Stimulated activated CD8-positive, alpha-beta memory T cell treated with anti-CD3 and anti-CD28 coated beads, Interleukin-7, amount 100 ng/mL, for 48 hours (primary cell): ENCODE results near the gene DPEP3.
"Not testable (repeated sequence)": the region's sequence is repeated elsewhere in the genome, so short reads cannot be mapped to it uniquely, and the experiment has no call there.

Experiments used
- DNase-seq, 2 donors: peaks; one replicate each; pipeline ENCODE4 v3.0.0-alpha.2; 2020; ENCODE audit warnings: low read depth in 1 of 2; ENCODE audit errors: extremely low read depth in 1 of 2

DPEP3 gene

DNA sequence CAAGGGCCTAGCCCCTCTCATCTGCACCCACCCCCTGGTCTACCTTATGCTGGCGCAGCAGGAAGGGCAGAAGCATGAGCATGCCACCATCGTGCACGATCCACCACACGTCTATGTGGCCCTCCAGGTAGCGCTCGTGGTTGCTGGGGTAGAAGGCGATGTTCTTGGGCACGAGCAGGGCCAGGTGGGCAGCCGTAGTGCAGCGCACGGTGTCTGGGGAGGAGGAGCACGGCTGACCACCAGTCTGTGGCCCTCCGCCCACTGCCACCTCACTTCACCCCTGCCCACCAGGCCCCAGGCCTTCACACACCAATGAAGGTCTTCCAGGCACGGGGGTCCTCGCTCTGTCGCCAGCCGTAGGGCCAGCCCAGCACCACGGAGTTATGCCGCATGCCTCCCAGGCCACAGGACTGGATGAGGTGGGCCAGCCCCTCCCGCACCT is 34.1 kb downstream of the DPEP3 start:
- no peak for DNase-seq

DNA sequence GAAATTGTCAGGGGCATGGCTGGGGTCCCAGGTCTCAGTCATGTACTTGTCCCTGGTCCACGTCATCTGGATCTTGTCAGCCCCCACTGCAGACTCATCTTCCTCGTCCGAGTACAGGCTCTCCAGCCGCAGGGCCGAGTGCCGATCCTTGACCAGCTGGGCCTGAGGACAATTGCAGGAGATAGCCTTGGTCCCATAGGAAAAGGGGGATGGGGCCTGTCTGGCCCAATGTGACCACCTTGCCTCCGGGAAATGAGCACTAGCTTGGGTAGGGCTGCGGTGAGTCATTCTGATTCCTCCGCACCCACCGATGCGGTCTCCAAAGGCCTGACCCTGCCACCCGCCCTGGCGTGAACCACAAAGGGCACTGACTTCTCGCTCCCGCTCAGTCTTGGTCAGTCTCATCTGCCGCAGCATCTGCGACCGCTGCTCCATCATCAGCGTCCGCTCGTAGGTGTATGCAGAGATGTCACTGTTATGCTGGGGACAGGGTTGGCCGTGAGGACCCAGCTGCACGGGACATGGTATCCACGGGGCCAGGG is 34.8 kb downstream of the DPEP3 start:
- DNase-seq: no peak

DNA sequence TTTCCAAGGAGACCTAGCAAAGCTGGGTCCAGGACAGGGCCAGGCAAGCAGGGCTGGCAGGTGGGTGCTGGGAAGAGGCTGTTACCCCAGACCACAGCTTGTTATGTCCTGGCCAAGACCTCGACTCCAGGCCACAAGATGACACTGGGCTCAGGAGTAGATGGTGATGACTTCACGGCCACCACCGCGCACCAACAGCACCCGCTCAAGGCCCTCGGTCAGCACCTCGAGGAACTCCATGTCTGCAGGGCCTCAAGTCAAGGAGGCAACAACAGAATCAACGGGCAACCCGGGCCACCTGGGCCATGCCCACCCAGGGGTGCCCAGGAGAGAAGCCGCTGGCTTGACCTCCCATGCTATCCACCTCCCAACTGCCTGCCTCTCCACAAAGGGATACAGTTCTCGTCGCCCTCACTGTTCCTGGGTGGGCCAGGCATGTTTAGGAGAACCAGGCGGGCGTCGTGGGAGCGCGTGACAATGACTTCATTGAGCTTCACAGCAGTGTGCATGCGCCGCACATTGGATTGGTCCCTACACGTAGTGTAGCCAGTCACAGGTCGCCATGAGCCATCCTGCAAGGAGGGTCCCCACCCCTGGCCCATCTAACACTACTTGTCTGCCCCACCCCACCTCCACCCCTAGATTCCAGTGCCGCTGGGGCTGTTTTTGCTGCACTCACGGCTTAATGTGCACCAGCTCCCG is 35.5 kb downstream of the DPEP3 start:
- no peak for DNase-seq

DNA sequence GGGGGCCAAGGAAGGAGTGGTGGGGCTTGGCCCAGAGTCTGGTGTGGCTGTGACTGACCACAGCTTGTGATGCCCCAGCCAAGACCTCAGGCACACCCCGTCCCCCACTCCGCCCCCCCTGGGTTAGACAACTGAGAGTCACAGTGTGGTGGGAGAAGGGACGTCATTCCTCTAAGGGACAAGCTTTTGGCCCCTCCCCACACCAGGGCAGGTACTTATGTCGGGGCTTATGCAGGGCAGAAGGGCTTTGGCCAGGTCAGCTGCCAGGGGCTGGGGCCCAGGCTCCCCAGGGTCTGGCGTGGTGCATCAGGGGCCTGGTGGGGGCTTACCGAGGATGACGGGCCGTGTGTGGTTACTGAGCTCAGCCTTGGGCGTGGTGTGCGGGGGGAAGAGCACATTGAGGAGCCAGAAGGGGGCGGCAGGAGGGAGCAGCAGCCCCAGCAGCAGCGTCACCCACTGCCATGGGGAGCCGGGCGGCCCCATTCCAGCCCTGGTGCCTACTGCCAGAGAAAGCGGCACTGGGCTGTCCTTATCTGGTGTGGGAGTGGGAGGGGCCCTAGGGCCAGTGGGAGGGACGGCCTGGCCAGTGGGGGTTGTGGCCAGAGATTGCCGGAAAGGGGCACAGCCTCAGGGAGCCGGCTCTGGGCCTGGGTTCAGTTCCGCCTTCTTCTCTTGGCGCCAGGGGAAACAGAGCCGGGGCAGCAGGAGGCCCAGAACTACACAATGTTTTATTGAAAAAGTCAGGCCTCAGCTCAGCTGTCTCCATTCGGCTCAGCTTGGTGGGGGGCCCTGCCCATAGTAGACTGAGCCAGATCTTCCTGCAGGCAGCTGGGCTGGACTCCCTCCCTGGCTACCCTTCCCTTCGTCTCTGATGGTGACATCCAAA is 36.4 kb downstream of the DPEP3 start, which contains the start of gene LCAT:
TSS of gene LCAT (minus strand) at position 502 of the 886 bp plus-strand sequence. CDS start at position 483, 19 bp downstream.
- DNase-seq: no peak

DNA sequence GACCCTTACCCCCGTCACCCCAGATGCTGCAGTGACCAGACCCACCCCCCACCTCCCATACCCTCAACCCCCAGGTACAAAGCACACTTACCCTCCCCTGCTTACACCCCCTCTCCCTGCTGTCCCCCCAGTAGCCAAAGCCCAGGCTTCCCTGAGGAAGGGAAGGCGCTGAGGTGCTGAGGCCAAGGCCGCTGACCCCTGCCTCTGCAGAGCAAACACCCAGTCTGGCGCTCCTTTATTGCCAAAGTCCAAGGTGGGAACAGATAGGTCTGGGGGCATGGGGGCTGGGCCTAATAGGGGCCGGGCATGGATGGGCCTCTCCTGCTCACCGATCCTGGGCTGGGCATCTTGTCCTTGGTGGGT is 37.1 kb downstream of the DPEP3 start:
- no peak for DNase-seq

DNA sequence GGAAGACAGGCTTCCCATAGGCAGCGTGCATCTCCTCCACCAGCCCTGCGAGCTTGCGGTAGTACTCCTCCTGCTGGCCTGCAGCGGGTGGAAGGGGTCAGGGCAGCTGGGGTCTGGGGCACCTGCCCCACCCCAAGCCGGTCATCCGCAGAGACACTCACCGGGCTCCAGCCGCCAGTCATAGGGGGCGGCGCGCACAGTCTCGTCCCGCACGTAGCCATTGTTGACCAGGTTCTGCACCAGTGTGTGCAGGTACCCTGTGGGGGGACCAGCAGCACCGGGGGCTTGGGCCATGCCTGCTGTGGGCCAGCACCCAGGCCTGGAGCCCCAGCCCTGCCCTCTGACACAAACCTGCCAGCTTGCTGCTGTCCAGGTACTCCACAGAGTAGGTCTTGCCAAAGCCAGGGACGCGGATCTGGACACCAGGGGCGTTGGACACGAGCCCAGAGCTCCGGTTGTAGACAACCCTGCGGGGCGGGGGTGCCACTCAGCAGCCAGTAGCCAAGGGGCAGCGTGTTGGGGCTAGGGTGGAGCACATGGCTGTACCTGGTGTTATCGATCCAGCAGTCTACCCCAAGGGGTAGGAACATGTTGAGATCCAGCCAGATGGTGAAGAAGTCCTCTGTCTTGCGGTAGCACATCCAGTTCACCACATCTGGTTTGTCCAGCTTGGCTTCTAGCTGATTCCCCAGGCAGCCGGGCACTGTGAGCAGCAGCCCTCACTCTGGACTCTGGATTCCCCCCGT is 37.6 kb downstream of the DPEP3 start:
- DNase-seq: no peak

DNA sequence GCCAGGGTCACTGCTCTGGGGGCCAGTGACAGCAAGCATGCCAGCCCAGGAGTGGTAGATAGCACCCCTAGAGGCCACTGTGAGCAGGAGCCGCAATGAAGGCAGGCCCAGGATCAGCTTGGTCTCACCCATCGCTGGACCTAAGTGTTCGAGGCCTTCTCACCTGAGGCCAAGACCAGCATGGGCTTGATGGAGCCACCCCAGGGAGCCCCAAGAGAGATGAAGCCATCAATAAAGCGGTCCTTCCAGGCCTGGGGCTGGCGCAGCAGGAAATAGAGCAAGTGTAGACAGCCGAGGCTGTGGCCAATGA is 38.1 kb downstream of the DPEP3 start:
- DNase-seq: no peak

DNA sequence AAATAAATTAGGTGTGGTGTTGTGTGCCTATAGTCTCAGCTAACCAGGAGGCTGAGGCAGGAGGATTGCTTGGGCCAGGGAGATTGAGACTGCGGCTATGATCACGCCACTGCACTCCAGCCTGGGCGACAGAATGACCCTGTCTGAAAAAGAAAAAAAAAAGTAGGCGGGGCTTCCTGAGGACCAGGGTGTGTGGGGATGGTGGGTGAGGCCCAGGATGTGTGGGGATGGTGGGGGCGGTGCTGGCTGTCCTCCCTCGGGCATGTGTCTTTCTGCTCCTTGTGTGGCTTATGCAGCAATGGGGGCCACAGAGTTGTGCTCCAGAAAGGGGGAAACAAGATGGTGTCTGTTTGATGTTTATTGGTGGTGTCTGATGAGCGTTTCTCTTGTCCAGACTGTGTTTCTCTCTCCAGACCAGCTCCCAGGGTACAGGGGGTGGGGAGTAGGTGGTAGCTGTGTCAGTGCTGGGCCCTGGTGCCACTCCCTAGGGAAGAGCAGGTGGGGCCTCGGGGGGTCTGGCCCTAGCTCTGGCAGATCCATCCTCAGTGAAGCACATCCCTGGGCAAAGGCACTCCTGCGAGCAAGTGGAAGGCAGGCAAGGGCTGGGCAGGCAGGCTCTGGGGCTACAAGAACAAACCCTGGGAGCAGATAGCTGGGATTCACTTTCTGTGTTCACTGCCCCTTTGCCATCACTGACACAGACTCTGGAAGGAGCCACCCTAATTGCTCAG is 38.7 kb downstream of the DPEP3 start:
- no peak for DNase-seq

DNA sequence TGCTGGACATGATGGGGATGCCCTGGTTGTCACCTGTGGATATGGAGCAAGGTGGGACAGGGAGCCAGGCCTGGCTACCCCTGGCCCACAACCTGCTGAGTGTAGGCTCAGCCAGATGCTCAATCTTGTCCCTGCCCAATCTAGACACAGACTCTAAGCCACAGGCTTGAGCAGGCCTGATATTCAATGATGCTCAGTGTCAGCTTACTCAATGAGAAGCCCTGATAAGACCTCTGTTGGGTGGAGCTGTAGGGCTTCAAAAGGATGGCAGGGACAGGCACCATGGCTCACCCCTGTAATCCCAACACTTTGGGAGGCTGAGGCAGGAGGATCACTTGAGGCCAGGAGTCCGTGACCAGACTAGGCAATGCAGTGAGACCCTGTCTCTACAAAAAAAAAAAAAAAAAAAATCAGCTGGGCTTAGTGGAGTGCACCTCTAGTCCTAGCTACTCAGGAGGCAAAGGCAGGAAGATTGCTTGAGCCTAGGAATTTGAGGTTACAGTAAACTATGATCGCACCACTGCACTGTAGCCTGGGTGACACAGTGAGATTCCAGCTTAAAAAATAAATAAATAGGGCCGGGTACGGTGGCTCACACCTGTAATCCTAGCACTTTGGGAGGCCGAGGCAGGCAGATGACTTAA is 39.7 kb downstream of the DPEP3 start:
- DNase-seq: no peak

DNA sequence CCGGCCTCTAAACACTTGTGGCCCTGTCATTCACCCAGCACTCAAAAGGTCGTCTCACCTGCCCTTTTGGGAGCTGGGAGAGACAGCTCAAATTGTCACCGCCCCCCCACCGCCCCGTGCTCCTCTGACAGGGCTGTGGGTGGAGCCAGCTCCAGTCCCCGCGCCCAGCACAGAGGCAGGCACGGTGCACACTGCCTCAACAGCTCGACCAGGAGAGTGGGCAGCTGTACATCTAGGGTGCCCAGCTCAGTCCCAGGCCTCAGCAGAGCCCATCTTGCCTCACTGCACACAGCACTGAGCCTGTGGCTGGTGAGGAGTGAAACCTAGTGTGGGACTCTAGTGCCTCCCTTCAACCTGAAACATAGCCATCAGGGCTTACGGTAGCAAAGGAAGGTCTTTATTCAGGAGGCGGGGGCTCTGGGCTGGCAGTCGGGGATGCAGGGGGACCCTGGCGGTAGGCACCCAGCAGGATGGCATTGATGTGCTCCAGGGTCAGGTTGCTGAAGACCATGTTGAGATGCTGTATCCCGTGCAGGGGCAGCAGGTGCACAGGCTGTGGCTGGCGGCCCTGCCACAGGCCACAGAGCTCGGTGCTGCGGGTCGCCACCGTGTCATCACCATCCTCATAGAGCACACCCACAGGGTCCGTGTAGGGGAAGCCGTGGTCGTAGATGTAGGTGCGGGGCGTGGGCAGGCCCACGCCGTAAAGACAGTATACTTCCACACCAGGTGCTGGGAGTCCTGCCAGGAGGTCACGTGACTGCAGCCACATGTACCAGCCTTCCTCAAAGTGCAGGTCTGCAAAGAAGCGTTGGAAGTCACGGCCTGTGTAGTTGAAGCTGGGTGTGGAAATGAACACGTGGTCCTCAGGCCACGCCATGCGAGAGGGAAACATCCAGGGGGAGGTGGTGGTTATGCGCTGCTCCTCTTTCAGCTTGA is 40.5 kb downstream of the DPEP3 start:
- DNase-seq: peak in 1 of 2 donors; percentile 44

DNA sequence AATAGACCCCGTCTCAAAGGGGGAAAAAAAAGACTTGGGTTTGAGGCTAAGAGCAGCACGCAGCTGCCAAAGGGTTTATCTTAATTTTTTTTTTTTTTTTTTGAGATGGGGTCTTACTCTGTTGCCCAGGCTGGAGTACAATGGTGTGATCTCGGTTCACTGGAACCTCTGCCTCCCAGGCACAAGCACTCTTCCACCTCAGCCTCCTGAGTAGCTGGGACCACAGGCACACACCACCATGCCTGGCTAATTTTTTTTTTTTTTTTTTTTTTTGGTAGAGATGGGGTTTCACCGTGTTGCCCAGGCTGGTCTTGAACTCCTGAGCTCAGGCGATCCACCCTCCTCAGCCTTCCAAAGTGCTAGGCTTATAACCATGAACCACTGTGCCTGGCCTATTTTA is 42.6 kb downstream of the DPEP3 start:
- DNase-seq: not testable (repeated sequence)

DNA sequence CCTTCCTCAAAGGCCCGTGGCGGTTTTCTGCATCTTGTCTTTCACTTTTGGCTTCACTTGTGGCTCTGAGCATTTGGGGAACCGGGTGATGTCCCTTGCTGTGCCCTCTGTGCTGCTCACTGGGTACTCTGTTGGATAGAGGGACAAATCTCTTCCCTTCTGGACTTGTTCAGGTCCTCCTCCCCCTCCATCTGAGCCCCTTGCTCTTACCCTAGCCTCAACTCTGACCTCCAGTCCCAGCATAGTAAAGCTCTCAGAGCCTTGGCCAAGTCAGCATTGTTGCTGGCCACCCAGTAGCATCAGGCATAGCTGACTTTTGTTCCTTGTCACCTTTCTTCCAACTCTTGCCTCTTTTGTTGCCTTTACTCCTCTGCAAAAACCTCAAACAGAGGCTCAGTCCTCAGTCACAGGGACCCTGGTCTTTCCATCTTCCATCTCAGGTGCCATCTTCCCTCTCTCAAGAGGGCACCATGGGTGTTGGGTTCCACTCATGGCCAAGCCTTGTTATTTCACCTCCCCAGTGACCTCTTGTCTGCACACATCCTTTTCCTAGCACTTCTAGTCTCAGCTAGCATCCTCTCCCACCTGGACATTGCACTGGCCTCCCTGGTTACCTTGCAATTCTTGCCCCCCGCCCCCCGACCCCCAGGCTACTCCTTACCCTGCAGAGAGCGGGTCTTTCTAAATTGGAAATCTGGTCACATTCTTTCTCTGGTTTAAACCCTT is 43.3 kb downstream of the DPEP3 start:
- peak in 1 of 2 donors; percentile 64 for DNase-seq

DNA sequence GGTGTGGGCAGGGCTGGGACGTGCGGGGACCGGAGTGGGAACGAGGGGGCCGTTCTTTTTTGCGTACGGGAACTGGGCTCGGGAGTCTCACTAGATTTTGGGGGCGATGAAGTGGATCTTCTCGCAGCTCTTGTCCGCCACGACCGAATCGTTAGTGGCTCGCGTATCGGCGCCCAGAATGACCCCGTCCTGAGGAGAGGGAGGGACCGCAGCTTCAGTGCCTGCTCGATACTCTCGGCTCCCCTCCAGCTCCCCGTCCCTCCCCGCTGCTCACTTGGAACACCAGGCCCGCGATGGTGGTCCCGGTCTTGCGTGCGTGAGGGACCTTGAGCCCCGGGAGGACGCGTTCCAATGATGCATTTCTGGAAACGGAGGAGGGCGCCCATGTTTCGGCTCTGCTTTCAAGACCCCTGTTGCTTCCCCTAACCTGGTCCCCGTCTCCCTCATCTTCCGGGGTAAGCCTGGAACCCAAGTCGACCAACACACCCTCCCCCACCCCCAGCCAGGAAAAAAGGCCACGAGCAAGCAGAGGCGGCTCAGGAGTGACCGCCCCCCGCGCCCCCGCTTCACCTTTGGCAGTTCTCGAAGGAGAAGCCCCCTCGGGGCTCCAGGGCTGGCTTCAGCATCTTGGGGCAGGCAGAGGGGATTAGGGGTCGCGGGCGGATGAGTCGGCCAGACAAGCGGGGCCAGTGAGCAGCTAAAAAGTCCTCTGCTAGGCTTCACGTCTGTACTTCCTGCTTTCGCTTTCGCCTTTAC is 44.0 kb downstream of the DPEP3 start, which contains the start of gene PSMB10:
TSS of gene PSMB10 (minus strand) at position 727 of the 756 bp plus-strand sequence. CDS start at position 626, 101 bp downstream.
- DNase-seq: peak in 1 of 2 donors; percentile 50

DNA sequence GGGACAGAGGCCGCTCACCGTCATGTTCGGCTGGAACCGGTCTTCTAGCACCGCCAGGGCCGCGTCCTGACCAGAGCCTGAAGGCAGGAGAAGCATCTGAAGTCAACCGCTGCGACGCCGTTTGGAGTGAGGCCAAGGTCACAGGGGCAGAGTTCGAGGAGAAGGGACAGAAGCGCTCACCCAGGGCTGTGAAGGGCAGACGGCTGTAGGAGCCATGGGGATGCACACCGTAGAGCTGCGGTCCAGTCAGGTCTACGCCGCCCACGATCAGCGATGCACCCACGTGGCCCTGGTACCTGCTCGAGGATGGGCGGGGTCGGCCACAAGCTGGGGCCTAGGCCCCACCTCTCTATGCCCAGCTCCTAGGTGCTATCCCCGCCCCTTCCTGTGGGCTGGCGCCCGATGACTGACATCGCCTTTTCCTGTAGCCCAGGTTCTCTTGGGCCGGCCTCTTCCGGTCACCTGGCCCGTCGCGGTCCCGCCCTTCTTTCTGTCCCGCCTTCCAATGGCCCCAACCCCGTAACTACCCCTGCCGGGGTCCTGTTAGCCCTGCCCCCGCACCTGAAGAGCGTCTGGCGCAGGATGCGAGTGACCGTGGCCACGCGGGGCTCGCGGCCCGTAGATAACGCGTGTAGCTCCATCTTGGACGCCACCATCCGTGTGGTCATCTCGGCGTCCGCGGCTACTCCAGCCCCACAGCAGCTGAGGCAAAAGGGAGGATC is 44.7 kb downstream of the DPEP3 start:
- DNase-seq: peak; percentile 95 to 98

DNA sequence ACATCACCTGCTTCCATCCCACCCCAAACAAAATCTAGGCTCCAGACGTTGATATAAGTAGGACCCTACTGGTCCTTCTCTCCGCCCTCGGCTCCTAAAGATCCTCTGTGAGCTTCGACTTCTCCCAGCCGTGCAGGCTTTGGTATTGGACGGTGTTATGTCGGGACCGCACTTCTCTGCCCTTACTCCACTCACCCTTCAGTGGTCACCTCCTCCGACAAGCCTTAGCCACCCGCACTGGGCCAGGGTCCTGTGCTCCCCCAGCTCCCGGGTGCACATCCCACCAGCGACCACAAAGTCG is 45.2 kb downstream of the DPEP3 start:
- no peak for DNase-seq

DNA sequence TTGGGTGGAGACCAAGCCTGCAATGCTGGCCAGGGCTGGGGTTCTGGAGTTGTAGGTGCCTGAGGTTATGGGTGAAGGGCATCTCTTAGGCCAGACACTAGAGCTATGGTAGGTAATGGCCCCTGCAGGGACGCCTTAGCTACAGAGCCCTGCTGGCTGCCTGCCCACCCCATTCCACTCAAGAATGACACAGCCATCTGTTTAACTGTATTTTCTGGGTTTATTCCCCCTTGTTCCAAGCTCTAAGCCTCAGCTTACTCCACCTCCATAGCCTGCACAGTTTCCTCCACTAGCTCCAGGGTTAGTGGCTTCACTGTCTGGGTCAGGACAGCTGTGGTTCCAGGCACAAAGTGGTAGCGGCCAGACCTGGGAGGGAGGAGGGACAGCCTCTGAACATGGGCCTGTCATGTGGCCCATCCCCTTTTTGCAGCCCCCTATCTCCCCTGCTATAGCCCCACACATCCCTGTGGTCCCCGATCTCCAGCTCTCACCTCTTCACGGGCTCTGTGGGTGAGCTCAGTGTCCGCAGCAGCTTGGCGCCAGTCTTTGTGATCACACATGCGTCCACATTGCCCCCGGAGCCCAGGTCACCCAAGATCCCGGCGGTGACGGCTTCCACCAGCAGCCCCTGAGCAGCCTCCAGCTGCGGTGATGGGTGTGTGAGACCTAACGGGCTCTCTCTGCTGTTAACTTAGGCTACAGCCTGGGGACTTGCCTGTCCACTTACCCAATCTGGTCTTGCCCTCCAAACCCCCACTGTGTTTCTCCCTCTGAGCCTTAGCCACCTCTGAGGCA is 45.8 kb downstream of the DPEP3 start:
- no peak for DNase-seq
